ENCODE data around the gene GRID1. TPM values are rescaled to one million over a fixed set of nuclear protein-coding genes. Genes with fewer than 3 reads are reported as not detected.

Gene GRID1
- total RNA-seq, 4 donors from 2014 or later: 0.40 to 1.9 (median 1.00) TPM

- 70 to 100% methylated on average over 1 to 2 of the region's 2 CpGs for WGBS, 2 donors (ENCODE audit: low coverage in 1 of 2)
- Histone ChIP-seq H3K36me3 (no peaks in the 10 kb centered on the region), H3K4me1 (no peaks in the 10 kb centered on the region), H3K4me3 (no peak overlapping the region), H3K27me3 (no peaks in the 10 kb centered on the region), H3K9me3 (no peaks in the 10 kb centered on the region), H3K27ac (no peak overlapping the region)
- TF ChIP-seq EP300 (IDR thresholded peaks at IDR 0.05; ENCODE audit: low read depth) (no peak), POLR2AphosphoS5 (IDR thresholded peaks at IDR 0.05) (no peak), POLR2A (IDR thresholded peaks at IDR 0.05) (no peak)
- TF ChIP-seq, protein P1, sequence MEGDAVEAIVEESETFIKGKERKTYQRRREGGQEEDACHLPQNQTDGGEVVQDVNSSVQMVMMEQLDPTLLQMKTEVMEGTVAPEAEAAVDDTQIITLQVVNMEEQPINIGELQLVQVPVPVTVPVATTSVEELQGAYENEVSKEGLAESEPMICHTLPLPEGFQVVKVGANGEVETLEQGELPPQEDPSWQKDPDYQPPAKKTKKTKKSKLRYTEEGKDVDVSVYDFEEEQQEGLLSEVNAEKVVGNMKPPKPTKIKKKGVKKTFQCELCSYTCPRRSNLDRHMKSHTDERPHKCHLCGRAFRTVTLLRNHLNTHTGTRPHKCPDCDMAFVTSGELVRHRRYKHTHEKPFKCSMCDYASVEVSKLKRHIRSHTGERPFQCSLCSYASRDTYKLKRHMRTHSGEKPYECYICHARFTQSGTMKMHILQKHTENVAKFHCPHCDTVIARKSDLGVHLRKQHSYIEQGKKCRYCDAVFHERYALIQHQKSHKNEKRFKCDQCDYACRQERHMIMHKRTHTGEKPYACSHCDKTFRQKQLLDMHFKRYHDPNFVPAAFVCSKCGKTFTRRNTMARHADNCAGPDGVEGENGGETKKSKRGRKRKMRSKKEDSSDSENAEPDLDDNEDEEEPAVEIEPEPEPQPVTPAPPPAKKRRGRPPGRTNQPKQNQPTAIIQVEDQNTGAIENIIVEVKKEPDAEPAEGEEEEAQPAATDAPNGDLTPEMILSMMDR (IDR thresholded peaks at IDR 0.05): no peak
- intact Hi-C loops (cut with DNase I; ENCODE audit: low total_unique reads): no loop called here
- in situ Hi-C loops (cut with MboI; ENCODE audit: low pct_ligation_motif_present in 1 of 4, low pct_unique_long_range_greater_than_20kb in 1 of 4, low sequenced_read_pairs in 3 of 4): no loop called here
- no peak for DNase-seq
These were observed 515.3 kb downstream of the GRID1 start for GRCh38 chr10:85851325-85851724.

DNA sequence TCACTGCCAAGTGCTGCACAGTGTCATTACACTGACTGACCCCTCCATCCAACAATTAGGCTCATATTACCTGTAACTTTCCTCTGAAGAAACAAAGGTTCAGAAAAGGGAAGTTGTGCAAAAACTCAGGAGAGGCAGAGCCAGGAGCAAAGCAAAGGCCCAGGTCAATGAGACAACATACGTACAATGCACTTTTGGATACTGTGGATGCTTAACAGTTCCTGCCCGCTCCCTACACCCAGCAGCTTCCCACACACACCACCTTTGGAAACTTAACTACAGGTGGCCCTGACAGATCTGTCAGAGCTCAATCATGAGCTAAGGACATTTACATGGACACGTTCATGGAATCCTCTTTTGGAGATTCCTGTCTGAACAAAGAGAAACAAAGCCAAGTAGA is 515.9 kb downstream of the GRID1 start:
- intact Hi-C loops (cut with DNase I; ENCODE audit: low total_unique reads): no loop called here
- TF ChIP-seq POLR2AphosphoS5 (IDR thresholded peaks at IDR 0.05) (no peak), POLR2A (IDR thresholded peaks at IDR 0.05) (no peak), EP300 (IDR thresholded peaks at IDR 0.05; ENCODE audit: low read depth) (no peak)
- TF ChIP-seq, protein P1 (IDR thresholded peaks at IDR 0.05): no peak
- in situ Hi-C loops (cut with MboI; ENCODE audit: low pct_ligation_motif_present in 1 of 4, low pct_unique_long_range_greater_than_20kb in 1 of 4, low sequenced_read_pairs in 3 of 4): no loop called here
- Histone ChIP-seq H3K9me3 (no peaks in the 10 kb centered on the region), H3K27ac (no peak overlapping the region), H3K27me3 (no peaks in the 10 kb centered on the region), H3K36me3 (no peaks in the 10 kb centered on the region), H3K4me3 (no peak overlapping the region), H3K4me1 (no peaks in the 10 kb centered on the region)
- no peak for DNase-seq
- WGBS, 2 donors (ENCODE audit: low coverage in 1 of 2): 92% methylated on average over 3 of the region's 3 CpGs; no CpG with 5 or more reads in 1 of the 2 donors

GRCh38 chr10:85849315-85849714 is 517.3 kb downstream of the GRID1 start:
- no peak for TF ChIP-seq EP300 (IDR thresholded peaks at IDR 0.05; ENCODE audit: low read depth)
- TF ChIP-seq, protein P1 (IDR thresholded peaks at IDR 0.05): no peak
- no peak for TF ChIP-seq POLR2AphosphoS5 (IDR thresholded peaks at IDR 0.05)
- TF ChIP-seq POLR2A (IDR thresholded peaks at IDR 0.05): no peak
- no peak for DNase-seq
- WGBS, 2 donors (ENCODE audit: low coverage in 1 of 2): 33 to 60% methylated on average over 1 to 3 of the region's 3 CpGs
- in situ Hi-C loops (cut with MboI; ENCODE audit: low pct_ligation_motif_present in 1 of 4, low pct_unique_long_range_greater_than_20kb in 1 of 4, low sequenced_read_pairs in 3 of 4): no loop called here
- Histone ChIP-seq H3K9me3 (no peaks in the 10 kb centered on the region), H3K27me3 (no peaks in the 10 kb centered on the region), H3K4me1 (no peaks in the 10 kb centered on the region), H3K4me3 (no peak overlapping the region), H3K27ac (no peak overlapping the region), H3K36me3 (no peaks in the 10 kb centered on the region)
- intact Hi-C loops (cut with DNase I; ENCODE audit: low total_unique reads): no loop called here

- H3K36me3 ChIP-seq: no peaks in the 10 kb centered on the region
- 65 to 77% methylated on average over 2 to 4 of the region's 4 CpGs for WGBS, 2 donors (ENCODE audit: low coverage in 1 of 2)
- no peak for DNase-seq
- intact Hi-C loops (cut with DNase I; ENCODE audit: low total_unique reads): no loop called here
- H3K27ac ChIP-seq: no peak overlapping the region
- in situ Hi-C loops (cut with MboI; ENCODE audit: low pct_ligation_motif_present in 1 of 4, low pct_unique_long_range_greater_than_20kb in 1 of 4, low sequenced_read_pairs in 3 of 4): no loop called here
- H3K4me1 ChIP-seq: no peaks in the 10 kb centered on the region
- no peak overlapping the region for H3K4me3 ChIP-seq
- TF ChIP-seq EP300 (IDR thresholded peaks at IDR 0.05; ENCODE audit: low read depth) (no peak), POLR2AphosphoS5 (IDR thresholded peaks at IDR 0.05) (no peak), POLR2A (IDR thresholded peaks at IDR 0.05) (no peak)
- TF ChIP-seq, protein P1 (IDR thresholded peaks at IDR 0.05): no peak
- H3K27me3 ChIP-seq: no peaks in the 10 kb centered on the region
- H3K9me3 ChIP-seq: no peaks in the 10 kb centered on the region
These were observed 517.8 kb downstream of the GRID1 start for GRCh38 chr10:85848756-85849155.
